ENCODE results near the gene C16orf74. TPM values are rescaled to one million over a fixed set of nuclear protein-coding genes. Genes with fewer than 3 reads are reported as not detected.

C16orf74 gene
- total and polyA plus RNA-seq, 4 donors = 2.6 to 7.9 (median 3.4) TPM

- Histone ChIP-seq H3K9me3 (ENCODE audit: control insufficient read depth in 4 of 4, insufficient read depth in 3 of 4, low read length in 3 of 4) (no peaks in the 10 kb centered on the region), H3K4me1 (ENCODE audit: control insufficient read depth in 5 of 5, insufficient read depth in 5 of 5, low read length in 5 of 5) (no peaks in the 10 kb centered on the region), H3K9ac (ENCODE audit: insufficient read depth in 1 of 2, low read length in 2 of 2) (no peak overlapping the region), H3K27me3 (ENCODE audit: control insufficient read depth in 3 of 3, insufficient read depth in 3 of 3, low read length in 2 of 3) (no peaks in the 10 kb centered on the region), H3K4me3 (no peak overlapping the region), H3K36me3 (ENCODE audit: control insufficient read depth in 4 of 4, insufficient read depth in 4 of 4, low read length in 4 of 4) (no peaks in the 10 kb centered on the region), H3K27ac (ENCODE audit: low read depth in 1 of 2, low read length in 1 of 2) (no peak overlapping the region)
- DNase-seq (no peak), ATAC-seq (ENCODE audit: insufficient read depth, low FRiP score) (no peak)
- TF ChIP-seq CTCF (IDR thresholded peaks at IDR 0.05; ENCODE audit: control extremely low read depth, extremely low read depth) = no peak
- WGBS, 2 donors = 68 to 73% methylated on average over 2 of the region's 2 CpGs
These were observed 17.3 kb upstream of the C16orf74 start for GRCh38 chr16:85768199-85768598.

GRCh38 chr16:85767531-85767930 lies 16.6 kb upstream of the C16orf74 start:
- DNase-seq (no peak), ATAC-seq (ENCODE audit: insufficient read depth, low FRiP score) (peak; percentile 59)
- Histone ChIP-seq H3K36me3 (ENCODE audit: control insufficient read depth in 4 of 4, insufficient read depth in 4 of 4, low read length in 4 of 4) (no peaks in the 10 kb centered on the region), H3K27ac (ENCODE audit: low read depth in 1 of 2, low read length in 1 of 2) (no peak overlapping the region), H3K27me3 (ENCODE audit: control insufficient read depth in 3 of 3, insufficient read depth in 3 of 3, low read length in 2 of 3) (no peaks in the 10 kb centered on the region), H3K4me1 (ENCODE audit: control insufficient read depth in 5 of 5, insufficient read depth in 5 of 5, low read length in 5 of 5) (no peaks in the 10 kb centered on the region), H3K9ac (ENCODE audit: insufficient read depth in 1 of 2, low read length in 2 of 2) (no peak overlapping the region), H3K4me3 (no peak overlapping the region), H3K9me3 (ENCODE audit: control insufficient read depth in 4 of 4, insufficient read depth in 3 of 4, low read length in 3 of 4) (no peaks in the 10 kb centered on the region)
- 63 to 73% methylated on average over 8 of the region's 8 CpGs for WGBS, 2 donors
- TF ChIP-seq CTCF (IDR thresholded peaks at IDR 0.05; ENCODE audit: control extremely low read depth, extremely low read depth) = no peak

- ATAC-seq (ENCODE audit: insufficient read depth, low FRiP score) = no peak
- 65 to 82% methylated on average over 8 of the region's 8 CpGs for WGBS, 2 donors
- H3K36me3 ChIP-seq (ENCODE audit: control insufficient read depth in 4 of 4, insufficient read depth in 4 of 4, low read length in 4 of 4) = no peaks in the 10 kb centered on the region
These were observed 14.9 kb upstream of the C16orf74 start for GRCh38 chr16:85765767-85766166.

More at GRCh38 chr16:85765767-85766166, 14.9 kb upstream of the C16orf74 start:
- Histone ChIP-seq H3K9me3 (ENCODE audit: control insufficient read depth in 4 of 4, insufficient read depth in 3 of 4, low read length in 3 of 4) (no peaks in the 10 kb centered on the region), H3K9ac (ENCODE audit: insufficient read depth in 1 of 2, low read length in 2 of 2) (no peak overlapping the region), H3K4me3 (no peak overlapping the region), H3K27me3 (ENCODE audit: control insufficient read depth in 3 of 3, insufficient read depth in 3 of 3, low read length in 2 of 3) (no peaks in the 10 kb centered on the region), H3K27ac (ENCODE audit: low read depth in 1 of 2, low read length in 1 of 2) (no peak overlapping the region), H3K4me1 (ENCODE audit: control insufficient read depth in 5 of 5, insufficient read depth in 5 of 5, low read length in 5 of 5) (no peaks in the 10 kb centered on the region)
- no peak for TF ChIP-seq CTCF (IDR thresholded peaks at IDR 0.05; ENCODE audit: control extremely low read depth, extremely low read depth)
- no peak for DNase-seq

Measured in lung (tissue), 12 donors.